BLaER1 (cell line): ENCODE results near the gene LGALS1.

ENCODE experiments used
- H3K27ac ChIP-seq: shearing (Covaris generic); formaldehyde crosslinking; 2 replicates; pipeline ENCODE4 v1.8.1; 2022
- H3K27me3 ChIP-seq: shearing (Covaris generic); formaldehyde crosslinking; 2 replicates; pipeline ENCODE4 v1.8.1; 2022
- H3K36me3 ChIP-seq: shearing (Covaris generic); formaldehyde crosslinking; 2 replicates; pipeline ENCODE4 v1.8.1; 2022
- H3K4me1 ChIP-seq: shearing (Covaris generic); formaldehyde crosslinking; 2 replicates; pipeline ENCODE4 v1.8.1; 2022
- H3K4me2 ChIP-seq: shearing (Covaris generic); formaldehyde crosslinking; 2 replicates; pipeline ENCODE4 v1.8.1; 2022
- H3K4me3 ChIP-seq: shearing (Covaris generic); formaldehyde crosslinking; 2 replicates; pipeline ENCODE4 v1.8.1; 2022
- H3K9ac ChIP-seq: shearing (Covaris generic); formaldehyde crosslinking; 2 replicates; pipeline ENCODE4 v1.8.1; 2022
- H3K9me3 ChIP-seq: shearing (Covaris generic); formaldehyde crosslinking; 2 replicates; pipeline ENCODE4 v1.8.1; 2022
- H4K20me1 ChIP-seq: shearing (Covaris generic); formaldehyde crosslinking; 2 replicates; pipeline ENCODE4 v1.8.1; 2022
- Cebpa-rat ChIP-seq: shearing (Covaris generic); IDR thresholded peaks from 2 replicates; pipeline ENCODE4 v1.8.1; 2022

The LGALS1 gene

DNA sequence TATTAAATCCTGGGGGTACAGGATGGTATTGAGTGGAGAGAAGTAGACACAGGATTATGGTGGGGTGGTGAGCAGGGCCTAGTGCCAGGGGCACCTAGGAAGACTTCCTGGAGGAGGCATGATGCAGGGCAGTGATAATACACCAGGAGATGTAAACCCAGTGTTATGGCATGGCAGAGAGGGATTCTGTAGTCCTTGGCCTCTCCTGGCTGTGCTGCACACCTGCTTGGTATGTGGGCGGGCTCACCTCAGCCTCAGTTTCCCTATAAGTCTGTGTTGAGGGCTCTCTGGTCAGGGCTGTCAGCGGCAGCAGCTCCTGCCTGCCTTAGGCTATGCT, 14.8 kb upstream of the LGALS1 start:
- H3K4me1 ChIP-seq, result peaks cover 60% of the 10 kb centered on the region
- peak overlapping the region; percentile 91 for H3K9ac ChIP-seq
- H4K20me1 ChIP-seq, result peaks cover 67% of the 10 kb centered on the region
- H3K9me3 ChIP-seq, result no peaks in the 10 kb centered on the region
- peaks cover 17% of the 10 kb centered on the region for H3K36me3 ChIP-seq
- H3K27me3 ChIP-seq, result no peaks in the 10 kb centered on the region
- H3K27ac ChIP-seq, result no peak overlapping the region
- H3K4me2 ChIP-seq, result peak overlapping the region; percentile 97
- H3K4me3 ChIP-seq, result peak overlapping the region; percentile 93
- no peak for TF ChIP-seq Cebpa-rat

DNA sequence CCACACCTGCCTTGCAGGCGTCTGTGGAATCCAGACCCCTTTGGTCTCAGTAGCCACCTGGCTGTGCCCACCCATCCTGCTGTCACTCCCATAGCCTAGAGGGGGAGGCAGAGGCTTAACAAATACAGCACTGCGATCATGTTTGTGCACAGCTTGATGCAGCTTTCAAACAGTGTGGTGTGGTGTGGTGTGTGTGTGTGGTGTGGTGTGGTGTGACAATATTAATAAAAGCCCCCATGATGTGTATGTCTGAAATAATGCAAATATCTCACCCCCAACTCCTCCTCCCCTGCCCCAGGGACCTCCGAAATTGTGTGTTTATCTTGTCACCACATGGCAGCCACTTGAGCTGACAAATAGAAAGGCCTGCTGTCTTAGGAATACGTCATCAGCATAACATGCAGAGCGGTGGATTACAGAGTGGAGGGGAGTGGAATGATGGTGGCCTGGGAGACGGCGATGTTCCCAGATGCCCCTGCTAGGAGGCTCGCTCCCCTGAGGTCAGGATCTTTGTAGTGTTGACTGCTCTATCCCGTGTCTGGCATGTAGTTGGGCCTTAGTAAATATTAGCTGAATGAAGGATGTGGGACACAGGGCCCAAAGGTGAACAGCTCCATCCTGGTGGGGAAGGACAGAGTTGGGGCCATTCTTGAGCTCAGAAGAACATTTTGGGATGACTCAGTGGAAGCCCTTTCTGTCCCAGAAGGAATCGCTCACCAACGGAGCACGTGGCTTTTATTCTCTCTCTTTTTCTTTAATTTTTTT, 14.1 kb upstream of the LGALS1 start:
- Histone ChIP-seq H3K27me3 (no peaks in the 10 kb centered on the region), H4K20me1 (peaks cover 74% of the 10 kb centered on the region), H3K36me3 (peaks cover 24% of the 10 kb centered on the region), H3K4me1 (peaks cover 60% of the 10 kb centered on the region), H3K9me3 (no peaks in the 10 kb centered on the region), H3K4me2 (peak overlapping the region; percentile 97), H3K4me3 (peak overlapping the region; percentile 93), H3K9ac (peak overlapping the region; percentile 58; the same call in 1 of the 2 replicates), H3K27ac (peak overlapping the region; percentile 52)
- TF ChIP-seq Cebpa-rat, result no peak

DNA sequence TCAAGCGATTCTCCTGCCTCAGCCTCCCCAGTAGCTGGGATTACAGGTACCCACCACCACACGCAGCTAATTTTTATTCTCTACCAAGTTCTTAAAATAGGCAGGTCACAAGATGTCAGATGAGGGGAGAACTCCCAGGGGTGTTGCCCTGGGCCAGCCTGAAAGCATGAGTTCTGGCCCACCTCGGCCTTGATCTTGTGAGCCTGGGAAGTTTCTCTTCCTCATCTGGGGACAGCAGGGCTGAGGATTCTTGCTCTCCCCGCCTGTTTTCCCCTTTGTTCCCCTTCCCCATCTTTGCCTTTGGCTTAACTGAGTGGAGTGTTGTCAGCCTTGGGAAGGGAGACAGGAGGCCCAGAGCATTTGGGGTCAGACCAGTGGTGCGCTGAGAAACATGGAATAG, 13.4 kb upstream of the LGALS1 start:
- Histone ChIP-seq H3K9ac (peak overlapping the region; percentile 58; the same call in 1 of the 2 replicates), H3K27ac (peak overlapping the region; percentile 52), H3K4me3 (no peak overlapping the region), H3K36me3 (peaks cover 31% of the 10 kb centered on the region), H4K20me1 (peaks cover 81% of the 10 kb centered on the region), H3K9me3 (no peaks in the 10 kb centered on the region), H3K4me1 (peaks cover 60% of the 10 kb centered on the region), H3K4me2 (peak overlapping the region; percentile 97), H3K27me3 (no peaks in the 10 kb centered on the region)
- TF ChIP-seq Cebpa-rat, result no peak

DNA sequence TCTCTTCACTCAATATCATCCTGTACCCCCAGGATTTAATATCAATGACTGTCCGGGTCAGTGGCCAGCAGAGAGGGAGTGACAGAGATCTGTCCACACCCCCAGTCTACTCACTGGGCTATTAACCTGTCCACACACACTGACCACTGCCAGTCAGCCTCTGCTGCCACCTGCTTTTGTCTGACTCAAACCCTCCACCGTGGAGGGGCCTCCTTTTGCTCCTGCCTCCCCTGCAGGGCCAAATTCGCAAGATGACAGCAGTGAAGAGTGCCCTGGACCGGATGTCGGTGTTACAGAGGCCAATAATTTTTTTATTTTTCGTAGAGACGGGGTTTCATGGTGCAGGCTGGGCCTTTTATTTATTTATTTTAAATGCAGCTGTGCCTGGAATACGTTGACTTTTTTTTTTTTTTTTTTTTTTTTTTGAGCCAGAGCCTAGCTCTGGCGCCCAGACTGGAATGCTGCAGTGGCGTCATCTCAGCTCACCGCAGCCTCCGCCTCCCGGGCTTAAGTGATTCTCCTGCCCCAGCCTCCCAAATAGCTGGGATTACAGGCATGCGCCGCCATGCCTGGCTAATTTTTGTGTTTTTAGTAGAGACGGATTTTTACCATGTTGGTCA, 11.8 kb upstream of the LGALS1 start:
- peaks cover 46% of the 10 kb centered on the region for H3K36me3 ChIP-seq
- H4K20me1 ChIP-seq, result peaks cover 96% of the 10 kb centered on the region
- H3K9me3 ChIP-seq, result no peaks in the 10 kb centered on the region
- peaks cover 53% of the 10 kb centered on the region for H3K4me1 ChIP-seq
- no peak for TF ChIP-seq Cebpa-rat
- no peak overlapping the region for H3K4me3 ChIP-seq
- H3K9ac ChIP-seq, result no peak overlapping the region
- H3K27ac ChIP-seq, result no peak overlapping the region
- no peaks in the 10 kb centered on the region for H3K27me3 ChIP-seq
- peak overlapping the region; percentile 97 for H3K4me2 ChIP-seq

DNA sequence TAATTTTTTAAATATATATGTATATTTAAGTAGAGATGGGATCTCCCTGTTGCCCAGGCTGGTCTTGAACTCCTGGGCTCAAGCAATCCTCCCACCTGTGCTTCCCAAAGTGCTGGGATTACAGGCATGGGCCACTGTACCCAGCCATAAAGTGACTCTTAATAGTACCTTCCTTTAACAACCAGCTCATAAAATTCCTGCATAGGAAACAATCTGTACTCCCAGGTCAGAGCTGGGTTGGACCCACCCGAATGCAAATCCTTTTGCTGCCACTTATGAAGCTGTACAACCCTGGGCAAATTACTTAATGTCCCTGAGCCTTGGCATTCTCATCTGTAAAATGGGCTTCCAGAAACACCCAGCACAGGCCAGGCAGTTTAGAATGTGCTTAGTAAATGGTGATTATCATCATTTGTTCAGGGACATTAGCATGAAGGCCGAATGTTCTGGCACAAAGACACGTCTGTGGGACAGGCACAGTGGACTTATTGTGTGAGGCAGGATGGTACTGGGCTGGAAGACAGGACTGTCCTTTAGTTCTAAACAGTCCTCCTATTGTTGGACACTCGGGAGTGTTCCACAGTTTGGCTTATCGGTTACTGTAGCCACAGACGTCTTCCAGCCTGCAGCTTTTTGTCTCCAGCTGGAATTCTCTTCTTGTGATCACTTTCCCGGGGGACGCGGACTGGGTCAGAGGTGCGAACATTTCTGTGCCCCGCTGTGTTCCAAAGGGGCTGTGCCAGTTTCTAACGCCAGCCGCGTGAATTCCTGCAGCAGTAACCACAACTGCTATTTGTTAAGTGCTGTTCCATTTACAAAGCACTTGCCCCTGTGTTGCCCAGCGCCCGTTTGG, 11.0 kb upstream of the LGALS1 start:
- no peak for TF ChIP-seq Cebpa-rat
- Histone ChIP-seq H3K27me3 (no peaks in the 10 kb centered on the region), H3K27ac (no peak overlapping the region), H3K4me3 (no peak overlapping the region), H3K36me3 (peaks cover 49% of the 10 kb centered on the region), H3K9ac (no peak overlapping the region), H3K9me3 (no peaks in the 10 kb centered on the region), H4K20me1 (peaks cover 91% of the 10 kb centered on the region), H3K4me2 (no peak overlapping the region), H3K4me1 (peaks cover 54% of the 10 kb centered on the region)

DNA sequence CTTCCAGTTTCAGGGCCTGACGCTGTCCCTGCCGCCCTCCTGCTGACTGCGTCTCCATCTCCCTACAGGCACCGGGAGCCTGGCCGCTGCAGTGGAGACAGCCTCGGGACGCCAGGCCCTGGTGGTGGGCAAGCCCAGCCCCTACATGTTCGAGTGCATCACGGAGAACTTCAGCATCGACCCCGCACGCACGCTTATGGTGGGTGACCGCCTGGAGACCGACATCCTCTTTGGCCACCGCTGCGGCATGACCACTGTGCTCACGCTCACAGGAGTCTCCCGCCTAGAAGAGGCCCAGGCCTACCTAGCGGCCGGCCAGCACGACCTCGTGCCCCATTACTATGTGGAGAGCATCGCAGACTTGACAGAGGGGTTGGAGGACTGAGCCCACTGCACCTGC, 9.9 kb upstream of the LGALS1 start:
- TF ChIP-seq Cebpa-rat, result no peak
- H3K9me3 ChIP-seq, result no peaks in the 10 kb centered on the region
- H3K27ac ChIP-seq, result no peak overlapping the region
- no peak overlapping the region for H3K4me3 ChIP-seq
- no peak overlapping the region for H3K4me2 ChIP-seq
- no peaks in the 10 kb centered on the region for H3K27me3 ChIP-seq
- H3K36me3 ChIP-seq, result peaks cover 52% of the 10 kb centered on the region
- peaks cover 81% of the 10 kb centered on the region for H4K20me1 ChIP-seq
- H3K9ac ChIP-seq, result no peak overlapping the region
- H3K4me1 ChIP-seq, result peaks cover 47% of the 10 kb centered on the region

DNA sequence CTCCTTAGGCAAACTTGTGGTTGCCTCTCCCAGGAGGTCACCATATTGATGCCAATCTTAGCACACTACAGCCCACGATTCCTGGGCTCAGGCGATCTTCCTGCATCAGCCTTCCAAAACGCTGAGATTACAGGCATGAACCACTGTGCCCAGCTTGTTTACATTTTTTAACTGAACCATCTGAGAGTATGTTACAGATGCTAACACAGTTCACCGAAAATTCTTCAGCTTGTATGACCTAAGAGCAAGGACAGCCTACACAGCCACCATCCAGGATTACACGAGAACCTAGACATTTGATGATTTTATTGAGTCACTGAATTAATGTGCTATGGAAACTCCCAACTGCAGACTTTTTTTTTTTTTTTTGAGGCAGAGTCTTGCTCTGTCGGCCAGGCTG, 5.8 kb upstream of the LGALS1 start:
- Histone ChIP-seq H3K4me1 (peaks cover 44% of the 10 kb centered on the region), H3K9me3 (no peaks in the 10 kb centered on the region), H3K9ac (no peak overlapping the region), H3K4me2 (no peak overlapping the region), H3K27ac (no peak overlapping the region), H4K20me1 (peaks cover 40% of the 10 kb centered on the region), H3K27me3 (no peaks in the 10 kb centered on the region), H3K36me3 (peaks cover 47% of the 10 kb centered on the region), H3K4me3 (no peak overlapping the region)
- no peak for TF ChIP-seq Cebpa-rat

DNA sequence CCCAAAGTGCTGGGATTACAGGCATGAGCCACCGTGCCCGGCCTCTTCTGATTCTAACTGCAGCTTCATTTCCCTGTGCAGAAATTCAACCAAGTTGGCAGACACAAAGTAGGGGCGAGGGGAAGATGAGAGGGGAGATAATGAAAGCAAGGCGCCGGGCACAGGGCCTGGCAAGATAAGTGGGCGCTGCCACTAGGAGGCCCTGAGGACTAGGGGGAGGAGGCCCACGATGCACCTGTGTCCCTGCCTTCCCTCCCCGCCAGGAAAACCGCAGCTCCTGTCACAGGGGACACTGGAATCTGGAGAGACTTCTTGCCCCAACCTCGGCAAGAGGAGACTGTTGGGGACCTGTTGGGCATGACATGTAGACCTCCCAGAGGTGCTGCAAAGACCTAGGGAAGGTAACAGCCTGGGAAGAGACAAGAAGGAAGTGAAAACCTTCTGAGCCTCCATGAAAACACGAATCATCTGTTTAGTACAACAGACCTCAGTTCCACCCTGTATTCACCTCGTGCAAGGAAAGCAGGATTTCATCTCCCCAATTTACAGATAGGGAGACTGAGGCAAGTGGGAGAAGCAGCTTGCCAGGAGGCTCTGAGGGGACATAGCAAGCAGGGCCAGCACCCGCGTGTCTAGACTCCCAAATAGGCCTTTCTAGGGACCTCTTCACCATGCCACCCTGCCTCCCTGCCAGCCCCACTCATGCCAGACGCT, 3.1 kb upstream of the LGALS1 start:
- peak overlapping the region; percentile 65 for H3K27ac ChIP-seq
- H3K27me3 ChIP-seq, result no peaks in the 10 kb centered on the region
- H3K36me3 ChIP-seq, result peaks cover 19% of the 10 kb centered on the region
- H3K4me2 ChIP-seq, result peak overlapping the region; percentile 78
- no peaks in the 10 kb centered on the region for H3K9me3 ChIP-seq
- H4K20me1 ChIP-seq, result peaks cover 12% of the 10 kb centered on the region; the same call in 1 of the 2 replicates
- no peak overlapping the region for H3K4me3 ChIP-seq
- peaks cover 68% of the 10 kb centered on the region for H3K4me1 ChIP-seq
- no peak for TF ChIP-seq Cebpa-rat
- H3K9ac ChIP-seq, result 0 out of 2 replicates have a peak overlapping the region, but pooled peaks have one; percentile 15

DNA sequence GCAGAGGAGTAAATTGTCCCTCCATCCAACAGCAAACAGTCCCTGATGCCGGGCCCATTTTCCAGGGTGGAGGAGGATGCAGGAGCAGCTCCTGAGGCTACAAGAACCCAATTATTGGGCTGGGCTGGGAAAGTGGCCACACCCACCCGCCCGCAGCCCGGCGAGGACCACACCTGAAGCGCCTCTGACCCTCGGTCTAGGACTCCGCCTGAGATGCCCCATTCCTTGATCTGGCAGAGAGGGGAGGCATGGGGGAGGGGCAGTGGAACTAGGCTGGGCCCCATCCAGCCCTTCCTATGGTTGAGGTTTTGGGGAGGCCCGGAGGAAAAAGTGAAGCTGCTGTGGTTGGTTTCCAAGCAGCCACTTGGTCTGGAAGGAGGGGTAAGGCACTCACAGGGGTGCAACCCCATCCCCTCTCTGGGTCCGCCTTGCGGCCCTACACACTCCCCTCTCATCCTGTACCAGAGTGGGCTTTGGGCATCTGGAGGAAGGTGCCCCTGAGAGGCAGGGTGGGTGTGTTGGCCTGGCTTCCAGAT, 2.4 kb upstream of the LGALS1 start:
- Histone ChIP-seq H3K9me3 (no peaks in the 10 kb centered on the region), H3K36me3 (peaks cover 13% of the 10 kb centered on the region), H3K27me3 (no peaks in the 10 kb centered on the region), H3K27ac (peak overlapping the region; percentile 65), H3K4me1 (peaks cover 74% of the 10 kb centered on the region), H4K20me1 (0 out of 2 replicates have a peak, but pooled peaks cover 6% of the 10 kb centered on the region), H3K4me2 (peak overlapping the region; percentile 78), H3K9ac (0 out of 2 replicates have a peak overlapping the region, but pooled peaks have one; percentile 15), H3K4me3 (no peak overlapping the region)
- TF ChIP-seq Cebpa-rat, result no peak
